ENCODE measurements around the gene HOXA5.
A peak's percentile ranks its signal among the peaks of the same experiment; 100 is the strongest.

HOXA5 gene

GRCh38 chr7:27167916-27168264 lies 24.4 kb upstream of the HOXA5 start:
- Histone ChIP-seq H3K27ac (ENCODE audit: low read length) (no peak overlapping the region), H3K4me3 (ENCODE audit: low read length in 2 of 2) (no peak overlapping the region), H3K36me3 (ENCODE audit: control insufficient read depth in 2 of 2, insufficient read depth in 2 of 2, low read length in 2 of 2) (no peaks in the 10 kb centered on the region), H3K9me3 (ENCODE audit: control insufficient read depth in 2 of 2, low read length in 2 of 2) (no peaks in the 10 kb centered on the region), H3K4me1 (ENCODE audit: control insufficient read depth, insufficient read depth, low read length) (peaks cover 22% of the 10 kb centered on the region), H3K9ac (ENCODE audit: low read length in 2 of 2) (no peak overlapping the region), H3K27me3 (ENCODE audit: control insufficient read depth in 1 of 2, insufficient read depth in 2 of 2, low read length in 2 of 2) (peaks cover 85 to 100% of the 10 kb centered on the region in 2 donors)

- H3K36me3 ChIP-seq (ENCODE audit: control insufficient read depth in 2 of 2, insufficient read depth in 2 of 2, low read length in 2 of 2): no peaks in the 10 kb centered on the region
- peaks cover 80 to 100% of the 10 kb centered on the region in 2 donors for H3K27me3 ChIP-seq (ENCODE audit: control insufficient read depth in 1 of 2, insufficient read depth in 2 of 2, low read length in 2 of 2)
- peak overlapping the region in 1 of 2 donors; percentile 29 for H3K4me3 ChIP-seq (ENCODE audit: low read length in 2 of 2)
- H3K4me1 ChIP-seq (ENCODE audit: control insufficient read depth, insufficient read depth, low read length): peaks cover 22% of the 10 kb centered on the region
- no peak overlapping the region for H3K27ac ChIP-seq (ENCODE audit: low read length)
- no peak overlapping the region for H3K9ac ChIP-seq (ENCODE audit: low read length in 2 of 2)
- no peaks in the 10 kb centered on the region for H3K9me3 ChIP-seq (ENCODE audit: control insufficient read depth in 2 of 2, low read length in 2 of 2)
These were observed 23.3 kb upstream of the HOXA5 start for GRCh38 chr7:27166531-27167505.

- Histone ChIP-seq H3K27ac (ENCODE audit: low read length) (no peak overlapping the region), H3K9ac (ENCODE audit: low read length in 2 of 2) (no peak overlapping the region), H3K4me3 (ENCODE audit: low read length in 2 of 2) (peak overlapping the region in 1 of 2 donors; percentile 29)
These were observed 22.6 kb upstream of the HOXA5 start for GRCh38 chr7:27165996-27166530.

GRCh38 chr7:27165089-27165995 lies 21.9 kb upstream of the HOXA5 start, which contains the start of gene HOXA9:
HOXA9 (minus strand) TSS chr7:27165537; CDS start chr7:27165457, 80 bp downstream.
- Histone ChIP-seq H3K27me3 (ENCODE audit: control insufficient read depth in 1 of 2, insufficient read depth in 2 of 2, low read length in 2 of 2) (peaks cover 78 to 97% of the 10 kb centered on the region in 2 donors), H3K9ac (ENCODE audit: low read length in 2 of 2) (no peak within 1 kb of the TSS), H3K4me3 (ENCODE audit: low read length in 2 of 2) (peak within 1 kb of the TSS in 1 of 2 donors; percentile 40), H3K27ac (ENCODE audit: low read length) (no peak within 1 kb of the TSS), H3K9me3 (ENCODE audit: control insufficient read depth in 2 of 2, low read length in 2 of 2) (no peaks in the 10 kb centered on the region), H3K4me1 (ENCODE audit: control insufficient read depth, insufficient read depth, low read length) (peaks cover 33% of the 10 kb centered on the region), H3K36me3 (ENCODE audit: control insufficient read depth in 2 of 2, insufficient read depth in 2 of 2, low read length in 2 of 2) (no peaks in the 10 kb centered on the region)

More at GRCh38 chr7:27165996-27166530, 22.6 kb upstream of the HOXA5 start:
- Histone ChIP-seq H3K27me3 (ENCODE audit: control insufficient read depth in 1 of 2, insufficient read depth in 2 of 2, low read length in 2 of 2) (peaks cover 76 to 97% of the 10 kb centered on the region in 2 donors), H3K9me3 (ENCODE audit: control insufficient read depth in 2 of 2, low read length in 2 of 2) (no peaks in the 10 kb centered on the region), H3K4me1 (ENCODE audit: control insufficient read depth, insufficient read depth, low read length) (peaks cover 26% of the 10 kb centered on the region), H3K36me3 (ENCODE audit: control insufficient read depth in 2 of 2, insufficient read depth in 2 of 2, low read length in 2 of 2) (no peaks in the 10 kb centered on the region)

GRCh38 chr7:27164367-27165088 lies 21.0 kb upstream of the HOXA5 start:
- Histone ChIP-seq H3K27ac (ENCODE audit: low read length) (no peak overlapping the region), H3K9me3 (ENCODE audit: control insufficient read depth in 2 of 2, low read length in 2 of 2) (no peaks in the 10 kb centered on the region), H3K36me3 (ENCODE audit: control insufficient read depth in 2 of 2, insufficient read depth in 2 of 2, low read length in 2 of 2) (no peaks in the 10 kb centered on the region), H3K4me3 (ENCODE audit: low read length in 2 of 2) (peak overlapping the region in 1 of 2 donors; percentile 40), H3K9ac (ENCODE audit: low read length in 2 of 2) (no peak overlapping the region), H3K27me3 (ENCODE audit: control insufficient read depth in 1 of 2, insufficient read depth in 2 of 2, low read length in 2 of 2) (peaks cover 80 to 97% of the 10 kb centered on the region in 2 donors), H3K4me1 (ENCODE audit: control insufficient read depth, insufficient read depth, low read length) (peaks cover 31% of the 10 kb centered on the region)

- Histone ChIP-seq H3K4me3 (ENCODE audit: low read length in 2 of 2) (no peak overlapping the region), H3K9ac (ENCODE audit: low read length in 2 of 2) (no peak overlapping the region), H3K36me3 (ENCODE audit: control insufficient read depth in 2 of 2, insufficient read depth in 2 of 2, low read length in 2 of 2) (no peaks in the 10 kb centered on the region), H3K9me3 (ENCODE audit: control insufficient read depth in 2 of 2, low read length in 2 of 2) (no peaks in the 10 kb centered on the region), H3K27ac (ENCODE audit: low read length) (no peak overlapping the region), H3K4me1 (ENCODE audit: control insufficient read depth, insufficient read depth, low read length) (peaks cover 27% of the 10 kb centered on the region), H3K27me3 (ENCODE audit: control insufficient read depth in 1 of 2, insufficient read depth in 2 of 2, low read length in 2 of 2) (peaks cover 83 to 97% of the 10 kb centered on the region in 2 donors)
These were observed 20.5 kb upstream of the HOXA5 start for GRCh38 chr7:27164045-27164366.

- no peak overlapping the region for H3K4me3 ChIP-seq (ENCODE audit: low read length in 2 of 2)
- H3K9me3 ChIP-seq (ENCODE audit: control insufficient read depth in 2 of 2, low read length in 2 of 2): no peaks in the 10 kb centered on the region
- H3K9ac ChIP-seq (ENCODE audit: low read length in 2 of 2): no peak overlapping the region
- peaks cover 83 to 97% of the 10 kb centered on the region in 2 donors for H3K27me3 ChIP-seq (ENCODE audit: control insufficient read depth in 1 of 2, insufficient read depth in 2 of 2, low read length in 2 of 2)
- no peaks in the 10 kb centered on the region for H3K36me3 ChIP-seq (ENCODE audit: control insufficient read depth in 2 of 2, insufficient read depth in 2 of 2, low read length in 2 of 2)
- H3K27ac ChIP-seq (ENCODE audit: low read length): no peak overlapping the region
- H3K4me1 ChIP-seq (ENCODE audit: control insufficient read depth, insufficient read depth, low read length): peaks cover 30% of the 10 kb centered on the region
These were observed 20.0 kb upstream of the HOXA5 start for GRCh38 chr7:27163288-27164044.

- Histone ChIP-seq H3K27me3 (ENCODE audit: control insufficient read depth in 1 of 2, insufficient read depth in 2 of 2, low read length in 2 of 2) (peaks cover 83 to 97% of the 10 kb centered on the region in 2 donors), H3K9ac (ENCODE audit: low read length in 2 of 2) (no peak overlapping the region), H3K27ac (ENCODE audit: low read length) (no peak overlapping the region), H3K36me3 (ENCODE audit: control insufficient read depth in 2 of 2, insufficient read depth in 2 of 2, low read length in 2 of 2) (no peaks in the 10 kb centered on the region), H3K4me1 (ENCODE audit: control insufficient read depth, insufficient read depth, low read length) (peaks cover 32% of the 10 kb centered on the region), H3K9me3 (ENCODE audit: control insufficient read depth in 2 of 2, low read length in 2 of 2) (no peaks in the 10 kb centered on the region), H3K4me3 (ENCODE audit: low read length in 2 of 2) (no peak overlapping the region)
These were observed 19.2 kb upstream of the HOXA5 start for GRCh38 chr7:27162561-27163287.

All from stomach smooth muscle (tissue), 2 donors.